K562 (cell line): ENCODE measurements around the gene MYO1E. TPM values are rescaled to one million over a fixed set of nuclear protein-coding genes. Genes with fewer than 3 reads are reported as not detected.

Source experiments
- ATAC-seq: fragments of 200-7000 bp; cut with Tn5 transposase; 3 replicates; pipeline ENCODE4 v1.9.1; 2020; ENCODE audit warnings: moderate library complexity
- BruUV-seq: library from RNA; stranded (reverse); fragments of 400-500 nt; replicated peaks from 2 replicates; lab custom pipeline; 2021; lab: Mats Ljungman, UMichigan
- CTCF ChIA-PET: fragments of 300-600 bp; formaldehyde crosslinking; extraction: SDS; loops from one replicate; lab custom pipeline; 2021; ENCODE audit warnings: low intra/inter-chr PET ratio; lab: Yijun Ruan, JAX
- POLR2A ChIA-PET: fragments of 300-600, 350-650 bp; sonication (Branson Sonifier 250); formaldehyde crosslinking; extraction: SDS; loops from one replicate; lab custom pipeline; 2021; ENCODE audit warnings: antibody characterized with exemption, inconsistent platforms; lab: Yijun Ruan, JAX
- DNase-seq, 4 experiments: peaks; one replicate each; pipeline versions ENCODE4 v3.0.0 to v3.0.0-alpha.2; 2011 to 2018; ENCODE audit warnings: low spot score in 3 of 4, mixed read lengths in 3 of 4; ENCODE audit errors: extremely low read depth in 1 of 4
- FAIRE-seq: peaks from 2 replicates; lab custom pipeline; 2011; peaks lifted over from hg19 to GRCh38; lab: Jason Lieb, UNC
- H2AFZ ChIP-seq: 2 replicates; pipeline ENCODE4 v1.6.0; 2011; ENCODE audit warnings: low read depth, low read length, control low read depth, inconsistent platforms
- H3K27ac ChIP-seq: fragments of 200-600 bp; 3 replicates; pipeline ENCODE4 v1.8.0; 2011; ENCODE audit warnings: low read depth, mild to moderate bottlenecking, control low read depth, inconsistent platforms, low read length, moderate library complexity, mixed read lengths; ENCODE audit errors: extremely low read depth
- H3K27me3 ChIP-seq, 2 experiments: fragments of 300-600 bp in 1 of 2; 2 replicates in 1 of 2; 3 replicates in 1 of 2; pipeline versions ENCODE4 v1.6.0 to v1.8.0; 2011; ENCODE audit warnings: inconsistent platforms in 2 of 2, low read length in 2 of 2, mild to moderate bottlenecking in 1 of 2, mixed read lengths in 1 of 2, moderate library complexity in 1 of 2; ENCODE audit not compliant: control insufficient read depth in 2 of 2, insufficient read depth in 2 of 2
- H3K36me3 ChIP-seq: fragments of 300-600 bp; 3 replicates; pipeline ENCODE4 v1.8.0; 2011; ENCODE audit warnings: mild to moderate bottlenecking, low read length, inconsistent platforms; ENCODE audit not compliant: control insufficient read depth, insufficient read depth
- H3K4me1 ChIP-seq, 2 experiments: fragments of 200-600 bp in 1 of 2; replicated peaks in 1 of 2; 2 replicates in 1 of 2; 3 replicates in 1 of 2; pipeline versions ENCODE4 v1.5.1 to v1.8.0; 2011; ENCODE audit warnings: inconsistent platforms in 2 of 2, low read length in 2 of 2, mild to moderate bottlenecking in 1 of 2, mixed read lengths in 1 of 2, moderate library complexity in 1 of 2; ENCODE audit not compliant: control insufficient read depth in 2 of 2, insufficient read depth in 2 of 2
- H3K4me2 ChIP-seq: 2 replicates; pipeline ENCODE4 v1.6.1; 2011; ENCODE audit warnings: low read length, control low read depth, inconsistent platforms, mixed read lengths; ENCODE audit not compliant: insufficient read depth
- H3K4me3 ChIP-seq: fragments of 200-600 bp; sonication (generic), shearing (Covaris generic); 2 replicates; pipeline ENCODE4 v1.5.1; 2016; ENCODE audit warnings: control low read depth, inconsistent platforms
- H3K79me2 ChIP-seq: fragments of 200-600 bp; 3 replicates; pipeline ENCODE4 v1.8.0; 2011; ENCODE audit warnings: low read length, inconsistent platforms; ENCODE audit not compliant: control insufficient read depth, insufficient read depth
- H3K9ac ChIP-seq, 2 experiments: 2 replicates each; pipeline versions ENCODE4 v1.6.0 to v1.6.1; 2011; ENCODE audit warnings: low read depth in 2 of 2, low read length in 2 of 2, control low read depth in 1 of 2, inconsistent platforms in 1 of 2, mild to moderate bottlenecking in 1 of 2, mixed read lengths in 1 of 2; ENCODE audit not compliant: insufficient read depth in 1 of 2
- H3K9me1 ChIP-seq: one replicate; pipeline ENCODE4 v1.6.0; 2011; ENCODE audit warnings: inconsistent platforms, mild to moderate bottlenecking, low read length, moderate library complexity; ENCODE audit not compliant: control insufficient read depth, insufficient read depth
- H3K9me3 ChIP-seq: replicated peaks from 2 replicates; pipeline ENCODE4 v1.5.1; 2011; ENCODE audit warnings: low read depth, low read length, inconsistent platforms; ENCODE audit not compliant: control insufficient read depth, insufficient read depth
- H4K20me1 ChIP-seq: replicated peaks from 2 replicates; pipeline ENCODE4 v1.6.1; 2011; ENCODE audit warnings: low read length, inconsistent platforms, mixed read lengths; ENCODE audit not compliant: control insufficient read depth, insufficient read depth
- COPS2 ChIP-seq: fragments of 450-650 bp; conservative IDR thresholded peaks from 2 replicates; pipeline ENCODE4 v1.6.1; 2016; ENCODE audit warnings: mild to moderate bottlenecking, moderate library complexity
- CREBBP ChIP-seq: IDR thresholded peaks from one replicate; pipeline ENCODE4 v1.6.1; 2012; ENCODE audit warnings: low read depth, mild to moderate bottlenecking, control low read depth, inconsistent platforms, low read length
- ERF ChIP-seq: fragments of 450-650 bp; formaldehyde crosslinking; IDR thresholded peaks from 2 replicates; pipeline ENCODE4 v1.4.0; 2020; ENCODE audit warnings: mild to moderate bottlenecking, mixed read lengths
- KLF10 ChIP-seq: fragments of 250-450 bp; sonication (Bioruptor Pico); IDR thresholded peaks from 2 replicates; pipeline ENCODE4 v1.6.1; 2021; ENCODE audit warnings: matching md5 sums
- RFX5 ChIP-seq: IDR thresholded peaks from 2 replicates; pipeline ENCODE4 v1.6.1; 2011; ENCODE audit warnings: low read depth, mild to moderate bottlenecking, improper control_type of control experiment, low read length
- SIN3B ChIP-seq: fragments of 450-650 bp; IDR thresholded peaks from 2 replicates; pipeline ENCODE4 v1.6.1; 2017; ENCODE audit warnings: low read depth, mild to moderate bottlenecking, moderate library complexity
- STAT5A ChIP-seq: IDR thresholded peaks from 2 replicates; pipeline ENCODE4 v1.6.1; 2012; ENCODE audit warnings: low read length, inconsistent platforms, borderline replicate concordance
- TRIM28 ChIP-seq: fragments of 450-650 bp; IDR thresholded peaks from 2 replicates; pipeline ENCODE4 v1.6.1; 2017
- ZFPM2 ChIP-seq: fragments of 250-450 bp; sonication (Bioruptor Pico); IDR thresholded peaks from 2 replicates; pipeline ENCODE4 v1.5.1; 2022; ENCODE audit warnings: mild to moderate bottlenecking
- ZNF165 ChIP-seq: fragments of 250-450 bp; sonication (Bioruptor Pico); IDR thresholded peaks from 2 replicates; pipeline ENCODE4 v1.4.0; 2020; ENCODE audit warnings: borderline replicate concordance
- ZNF184 ChIP-seq: sonication (generic); formaldehyde crosslinking; IDR thresholded peaks from 2 replicates; pipeline ENCODE4 v1.5.0; 2020; ENCODE audit warnings: missing genetic modification reagents
- ZNF347 ChIP-seq: fragments of 450-650 bp; formaldehyde crosslinking; IDR thresholded peaks from 2 replicates; pipeline ENCODE4 v1.4.0; 2020; ENCODE audit warnings: low read depth, mild to moderate bottlenecking, moderate library complexity
- WGBS: fragments of 100-300 bp; shearing (Covaris generic); methylation state at CpG from one replicate; pipeline ENCODE4 v1.1.6; 2016; ENCODE audit warnings: low coverage, mixed read lengths; ENCODE audit not compliant: insufficient coverage; ENCODE audit errors: missing lambda C conversion rate; 5-methylcytosine and 5-hydroxymethylcytosine counted together
- in situ Hi-C: fragments of 300-500 bp; cut with MboI; formaldehyde crosslinking; loops from 4 replicates; pipeline ENCODE4 v1.15.0; 2018; ENCODE audit warnings: inconsistent platforms, mixed read lengths
- intact Hi-C: fragments of 100-400 bp; cut with micrococcal nuclease; formaldehyde crosslinking; loops from 2 replicates; pipeline ENCODE4 v1.14.2; 2022
- polyA plus RNA-seq, 8 experiments: library from polyadenylated mRNA; depleted of rRNA in 4 of 8; stranded (reverse) in 5 of 8; unstranded in 3 of 8; fragments of >200 nt; fragmentation: Nextera tagmentation in 2 of 8; fragmentation: Illumina TruSeq in 1 of 8; extraction: Ambion mirVana in 2 of 8; extraction: Trizol in 1 of 8; gene quantifications; 2 replicates each; pipeline versions ENCODE4 v1.2.1 to v1.2.3, GENCODE V29; 2011 to 2014; ENCODE audit warnings: inconsistent platforms in 1 of 8, missing spikeins in 1 of 8
- total RNA-seq, 7 experiments: library from RNA; depleted of rRNA in 6 of 7; stranded (reverse); fragments of >200 nt in 6 of 7; fragmentation: Illumina TruSeq in 2 of 7; extraction: Trizol in 2 of 7; gene quantifications; 2 replicates each; pipeline versions ENCODE4 v1.2.1 to v1.2.3, GENCODE V29; 2011 to 2021; ENCODE audit warnings: low replicate concordance in 1 of 7
- TF ChIP-seq, protein P1 (sequence below): fragments of 450-650 bp; IDR thresholded peaks from 2 replicates; pipeline ENCODE4 v1.6.1; 2017; ENCODE audit warnings: antibody characterized with exemption, mild to moderate bottlenecking

The MYO1E gene
- total and polyA plus RNA-seq, 9 of the 15 experiments (the other 6 are each of a cell fraction or from before 2014, with no cell fraction given) = under 0.01 to 0.44 (median 0.01) TPM; not detected in 6

DNA sequence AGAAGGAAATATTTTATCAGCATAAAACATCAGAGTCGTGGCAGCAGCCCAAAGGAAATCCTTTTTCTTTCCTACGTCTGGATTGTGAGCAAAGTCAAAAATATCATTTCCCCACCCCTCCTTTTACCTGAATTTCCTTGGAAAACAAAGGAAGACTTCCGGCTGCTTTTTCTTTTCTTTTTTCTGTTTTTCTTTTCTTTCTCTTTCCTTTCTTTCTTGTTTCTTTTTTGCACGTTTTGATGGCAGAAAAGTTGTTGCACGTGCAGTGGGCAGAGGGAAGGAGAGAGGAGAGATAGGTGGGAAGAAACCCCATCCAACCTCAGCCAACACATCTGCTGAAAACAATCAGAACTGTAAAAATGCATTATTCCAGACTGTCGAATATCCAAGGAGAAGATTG lies 544 bp upstream of the MYO1E start:
- no peaks in the 10 kb centered on the region for H3K79me2 ChIP-seq
- H3K4me1 ChIP-seq = peaks cover 0 to 5% of the 10 kb centered on the region in 2 experiments; a peak in 1 of 5 replicates
- no peaks in the 10 kb centered on the region for H3K36me3 ChIP-seq
- no peak overlapping the region for H3K27ac ChIP-seq
- no peaks in the 10 kb centered on the region for H3K9me1 ChIP-seq
- peaks cover 0 to 21% of the 10 kb centered on the region in 2 experiments; a peak in 4 of 5 replicates for H3K27me3 ChIP-seq
- no peak for TF ChIP-seq STAT5A
- TF ChIP-seq TRIM28 = no peak
- no peak for TF ChIP-seq ERF
- TF ChIP-seq ZNF165 (CRISPR knock-in tag) = no peak
- TF ChIP-seq ZFPM2 (CRISPR knock-in tag) = no peak
- no peak for TF ChIP-seq SIN3B
- TF ChIP-seq RFX5 = no peak
- no peak for TF ChIP-seq KLF10 (CRISPR knock-in tag)
- TF ChIP-seq, protein P1, sequence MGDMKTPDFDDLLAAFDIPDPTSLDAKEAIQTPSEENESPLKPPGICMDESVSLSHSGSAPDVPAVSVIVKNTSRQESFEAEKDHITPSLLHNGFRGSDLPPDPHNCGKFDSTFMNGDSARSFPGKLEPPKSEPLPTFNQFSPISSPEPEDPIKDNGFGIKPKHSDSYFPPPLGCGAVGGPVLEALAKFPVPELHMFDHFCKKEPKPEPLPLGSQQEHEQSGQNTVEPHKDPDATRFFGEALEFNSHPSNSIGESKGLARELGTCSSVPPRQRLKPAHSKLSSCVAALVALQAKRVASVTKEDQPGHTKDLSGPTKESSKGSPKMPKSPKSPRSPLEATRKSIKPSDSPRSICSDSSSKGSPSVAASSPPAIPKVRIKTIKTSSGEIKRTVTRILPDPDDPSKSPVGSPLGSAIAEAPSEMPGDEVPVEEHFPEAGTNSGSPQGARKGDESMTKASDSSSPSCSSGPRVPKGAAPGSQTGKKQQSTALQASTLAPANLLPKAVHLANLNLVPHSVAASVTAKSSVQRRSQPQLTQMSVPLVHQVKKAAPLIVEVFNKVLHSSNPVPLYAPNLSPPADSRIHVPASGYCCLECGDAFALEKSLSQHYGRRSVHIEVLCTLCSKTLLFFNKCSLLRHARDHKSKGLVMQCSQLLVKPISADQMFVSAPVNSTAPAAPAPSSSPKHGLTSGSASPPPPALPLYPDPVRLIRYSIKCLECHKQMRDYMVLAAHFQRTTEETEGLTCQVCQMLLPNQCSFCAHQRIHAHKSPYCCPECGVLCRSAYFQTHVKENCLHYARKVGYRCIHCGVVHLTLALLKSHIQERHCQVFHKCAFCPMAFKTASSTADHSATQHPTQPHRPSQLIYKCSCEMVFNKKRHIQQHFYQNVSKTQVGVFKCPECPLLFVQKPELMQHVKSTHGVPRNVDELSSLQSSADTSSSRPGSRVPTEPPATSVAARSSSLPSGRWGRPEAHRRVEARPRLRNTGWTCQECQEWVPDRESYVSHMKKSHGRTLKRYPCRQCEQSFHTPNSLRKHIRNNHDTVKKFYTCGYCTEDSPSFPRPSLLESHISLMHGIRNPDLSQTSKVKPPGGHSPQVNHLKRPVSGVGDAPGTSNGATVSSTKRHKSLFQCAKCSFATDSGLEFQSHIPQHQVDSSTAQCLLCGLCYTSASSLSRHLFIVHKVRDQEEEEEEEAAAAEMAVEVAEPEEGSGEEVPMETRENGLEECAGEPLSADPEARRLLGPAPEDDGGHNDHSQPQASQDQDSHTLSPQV = no peak
- no peak for TF ChIP-seq ZNF347 (CRISPR knock-in tag)
- no peak for TF ChIP-seq CREBBP
- TF ChIP-seq COPS2 = no peak
- no peak for TF ChIP-seq ZNF184
- TF ChIP-seq, all 486 proteins: peak for 0
- FAIRE-seq (no peak), ATAC-seq (no peak), DNase-seq (no peak)
- Histone ChIP-seq H4K20me1 (no peaks in the 10 kb centered on the region), H3K9ac (no peak overlapping the region), H3K4me3 (no peak overlapping the region), H3K9me3 (no peaks in the 10 kb centered on the region), H2AFZ (no peak overlapping the region), H3K4me2 (no peak overlapping the region)
- 0% methylated on average over 6 of the region's 6 CpGs for WGBS
- ChIA-PET POLR2A (no interaction called here), CTCF (no interaction called here)
- intact Hi-C loops (no loop called here), in situ Hi-C loops (no loop called here)
- BruUV-seq = no TSS peak
